Choroid plexus epithelial cell (primary cell): ENCODE results near the gene ASB13.

Experiments used
- DNase-seq: peaks from one replicate; pipeline ENCODE4 v3.0.0-alpha.2; 2010; ENCODE audit warnings: low read depth
- H3K4me3 ChIP-seq: 2 replicates; pipeline ENCODE4 v1.5.1; 2011; ENCODE audit warnings: low read depth, mild to moderate bottlenecking, control low read depth, low read length, moderate library complexity
- CTCF ChIP-seq: conservative IDR thresholded peaks from 2 replicates; pipeline ENCODE4 v1.5.1; 2011; ENCODE audit warnings: low read depth, mild to moderate bottlenecking, control low read depth, inconsistent platforms, low read length, moderate library complexity

ASB13 gene

GRCh38 chr10:5647507-5648240, 18.7 kb downstream of the ASB13 start:
- H3K4me3 ChIP-seq: no peak overlapping the region

DNA sequence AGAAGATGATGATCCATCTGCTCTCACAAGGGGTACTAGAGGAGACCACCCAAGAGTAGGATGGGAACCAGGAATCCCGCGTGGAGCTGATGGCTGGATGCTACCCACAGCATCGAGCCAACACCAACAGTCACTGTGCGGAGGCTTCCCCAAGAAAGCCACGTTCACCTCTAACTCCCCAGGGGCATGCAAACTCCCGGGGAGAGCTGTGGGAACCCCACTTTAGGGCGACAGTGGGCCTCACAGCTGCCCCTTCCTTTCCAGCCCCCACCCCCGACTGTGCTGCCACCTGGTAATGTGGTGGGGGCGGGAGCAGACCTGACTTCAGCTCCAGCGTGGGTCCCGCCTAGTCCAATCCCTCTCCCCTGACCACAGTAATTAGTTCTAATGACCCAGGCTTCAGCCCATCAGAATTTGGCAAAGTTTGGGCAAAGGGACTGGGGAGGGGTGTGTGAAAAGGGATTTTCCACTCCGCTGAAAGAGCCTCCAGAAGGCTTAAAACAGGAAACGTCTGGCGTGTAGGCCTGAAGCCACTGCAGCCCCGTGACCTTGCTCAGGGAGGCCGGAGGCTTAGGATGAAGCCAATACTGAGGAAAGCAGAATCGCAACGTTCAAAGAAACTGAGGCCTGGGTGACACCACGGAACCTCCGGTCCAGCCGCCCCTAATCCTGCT, 20.3 kb downstream of the ASB13 start:
- no peak for DNase-seq
- no peak for TF ChIP-seq CTCF
- H3K4me3 ChIP-seq: no peak overlapping the region

More at GRCh38 chr10:5647507-5648240, 18.7 kb downstream of the ASB13 start:
- no peak for TF ChIP-seq CTCF
- DNase-seq: no peak

DNA sequence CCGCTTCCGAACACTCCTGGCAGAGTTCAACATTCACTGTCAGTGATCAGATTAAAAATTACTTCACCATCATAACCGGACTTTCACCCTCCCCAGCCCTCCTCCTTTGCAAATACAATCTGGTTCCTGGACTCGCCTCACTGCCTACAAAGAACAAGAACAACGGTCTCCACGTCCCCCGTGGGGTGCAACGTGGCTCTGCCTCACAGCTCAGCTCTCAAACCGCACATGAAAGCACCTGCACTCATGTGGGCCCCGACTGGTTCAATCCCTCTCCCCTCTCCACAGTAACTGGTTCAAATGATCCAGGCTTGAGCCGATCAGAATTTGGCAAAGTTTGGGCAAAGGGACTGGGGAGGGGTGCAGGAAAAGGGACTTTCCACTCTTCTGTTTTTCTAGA, 21.0 kb downstream of the ASB13 start:
- no peak for DNase-seq
- no peak overlapping the region for H3K4me3 ChIP-seq
- TF ChIP-seq CTCF: no peak

GRCh38 chr10:5644930-5645329, 21.5 kb downstream of the ASB13 start:
- TF ChIP-seq CTCF: no peak
- H3K4me3 ChIP-seq: no peak overlapping the region
- no peak for DNase-seq

DNA sequence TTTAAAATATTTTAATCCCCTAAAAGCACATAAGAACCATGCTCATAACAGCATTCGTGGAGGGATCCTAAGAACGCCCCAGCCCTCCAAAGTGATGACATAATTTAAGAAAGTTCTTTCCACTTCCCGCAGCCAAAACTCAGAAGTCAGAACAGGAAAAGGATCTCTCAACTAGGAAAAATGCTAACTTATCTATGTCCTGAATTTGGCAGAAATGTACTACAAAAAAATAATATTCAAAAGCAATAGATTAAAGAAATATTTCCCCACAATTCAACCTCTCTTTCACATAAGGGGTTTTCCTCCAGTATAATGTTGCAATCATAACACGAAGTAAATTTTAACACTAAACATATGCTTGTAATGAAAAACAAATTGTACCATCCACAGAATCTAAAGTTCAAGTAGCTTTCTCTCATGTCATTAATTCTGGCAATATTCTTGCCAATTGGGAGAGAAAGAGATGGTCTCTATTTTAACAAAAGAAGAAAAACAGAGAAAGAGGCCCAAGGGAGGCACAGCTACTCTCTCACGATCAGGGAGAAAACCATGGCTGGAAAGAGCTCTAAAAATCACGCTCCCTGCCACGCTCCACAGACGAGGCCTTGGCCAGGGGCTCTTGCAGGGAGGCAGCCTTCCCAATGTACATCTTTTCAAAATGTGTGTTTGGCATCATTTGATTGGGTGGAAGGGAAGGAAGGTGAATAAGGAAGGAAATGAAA, 22.9 kb downstream of the ASB13 start:
- TF ChIP-seq CTCF: no peak
- H3K4me3 ChIP-seq: no peak overlapping the region
- no peak for DNase-seq

GRCh38 chr10:5641501-5641900, 24.9 kb downstream of the ASB13 start:
- TF ChIP-seq CTCF: no peak
- DNase-seq: no peak
- no peak overlapping the region for H3K4me3 ChIP-seq
